K562 (cell line): Measurements from ENCODE around the gene TMC5. TPM values are rescaled to one million over a fixed set of nuclear protein-coding genes. Genes with fewer than 3 reads are reported as not detected.

ENCODE experiments used
- ARHGAP35 ChIP-seq: fragments of 450-650 bp; IDR thresholded peaks from 2 replicates; pipeline ENCODE4 v1.6.1; 2018; ENCODE audit not compliant: partially characterized antibody
- ATF2 ChIP-seq: sonication (generic); formaldehyde crosslinking; IDR thresholded peaks from 2 replicates; pipeline ENCODE4 v1.8.1; 2022; ENCODE audit warnings: missing genetic modification reagents
- BCLAF1 ChIP-seq, 2 experiments: fragments of 450-650 bp in 1 of 2; IDR thresholded peaks; 2 replicates each; pipeline ENCODE4 v1.6.1; 2011 to 2017; ENCODE audit warnings: low read depth in 2 of 2, antibody characterized with exemption in 1 of 2, borderline replicate concordance in 1 of 2, low read length in 1 of 2, mild to moderate bottlenecking in 1 of 2, mixed read lengths in 1 of 2; ENCODE audit not compliant: control insufficient read depth in 1 of 2
- E2F6 ChIP-seq, 2 experiments: IDR thresholded peaks; 2 replicates each; pipeline ENCODE4 v1.6.1; 2011; ENCODE audit warnings: borderline replicate concordance in 1 of 2, control low read depth in 1 of 2, low read depth in 1 of 2, low read length in 1 of 2, mild to moderate bottlenecking in 1 of 2, mixed read lengths in 1 of 2, moderate library complexity in 1 of 2; ENCODE audit not compliant: insufficient read depth in 1 of 2, insufficient read length in 1 of 2, poor library complexity in 1 of 2, severe bottlenecking in 1 of 2; ENCODE audit errors: extremely low read depth in 1 of 2
- EHMT2 ChIP-seq: fragments of 450-650 bp; IDR thresholded peaks from 2 replicates; pipeline ENCODE4 v1.6.1; 2018; ENCODE audit warnings: antibody characterized with exemption
- ELF4 ChIP-seq: fragments of 450-650 bp; formaldehyde crosslinking; IDR thresholded peaks from 2 replicates; pipeline ENCODE4 v1.4.0; 2022; ENCODE audit warnings: missing genetic modification characterization
- PHF20 ChIP-seq: fragments of 450-650 bp; IDR thresholded peaks from 2 replicates; pipeline ENCODE4 v1.6.1; 2018; ENCODE audit not compliant: partially characterized antibody
- YY1 ChIP-seq, 3 experiments: IDR thresholded peaks; 2 replicates each; pipeline ENCODE4 v1.6.1; 2011; ENCODE audit warnings: low read length in 2 of 3, mild to moderate bottlenecking in 2 of 3, moderate library complexity in 2 of 3, borderline replicate concordance in 1 of 3, control low read depth in 1 of 3, low read depth in 1 of 3; ENCODE audit not compliant: insufficient read depth in 3 of 3, insufficient replicate concordance in 2 of 3, control insufficient read depth in 1 of 3, insufficient read length in 1 of 3; ENCODE audit errors: extremely low read depth in 1 of 3
- ZBTB34 ChIP-seq: fragments of 250-450 bp; sonication (Bioruptor Pico); IDR thresholded peaks from 2 replicates; pipeline ENCODE4 v1.8.0; 2021; ENCODE audit warnings: mild to moderate bottlenecking, moderate library complexity
- ZBTB5 ChIP-seq: fragments of 450-650 bp; IDR thresholded peaks from 2 replicates; pipeline ENCODE4 v1.6.1; 2017; ENCODE audit warnings: antibody characterized with exemption
- ZNF121 ChIP-seq: sonication (generic); formaldehyde crosslinking; conservative IDR thresholded peaks from 2 replicates; pipeline ENCODE4 v1.8.0; 2022; ENCODE audit warnings: missing genetic modification reagents
- ZNF239 ChIP-seq: fragments of 250-450 bp; sonication (Bioruptor Pico); IDR thresholded peaks from 2 replicates; pipeline ENCODE4 v1.4.0; 2020; ENCODE audit warnings: mild to moderate bottlenecking
- ZNF561 ChIP-seq: fragments of 450-650 bp; formaldehyde crosslinking; conservative IDR thresholded peaks from 2 replicates; pipeline ENCODE4 v1.4.0; 2020; ENCODE audit warnings: mild to moderate bottlenecking, moderate library complexity
- polyA plus RNA-seq, 8 experiments: library from polyadenylated mRNA; depleted of rRNA in 4 of 8; stranded (reverse) in 5 of 8; unstranded in 3 of 8; fragments of >200 nt; fragmentation: Nextera tagmentation in 2 of 8; fragmentation: Illumina TruSeq in 1 of 8; extraction: Ambion mirVana in 2 of 8; extraction: Trizol in 1 of 8; gene quantifications; 2 replicates each; pipeline versions ENCODE4 v1.2.1 to v1.2.3, GENCODE V29; 2011 to 2014; ENCODE audit warnings: inconsistent platforms in 1 of 8, missing spikeins in 1 of 8
- total RNA-seq, 7 experiments: library from RNA; depleted of rRNA in 6 of 7; stranded (reverse); fragments of >200 nt in 6 of 7; fragmentation: Illumina TruSeq in 2 of 7; extraction: Trizol in 2 of 7; gene quantifications; 2 replicates each; pipeline versions ENCODE4 v1.2.1 to v1.2.3, GENCODE V29; 2011 to 2021; ENCODE audit warnings: low replicate concordance in 1 of 7

TMC5 gene
- total and polyA plus RNA-seq, 9 of the 15 experiments (the other 6 are each of a cell fraction or from before 2014, with no cell fraction given), result 0.83 to 2.6 (median 1.6) TPM

GRCh38 chr16:19488213-19488640, 70.5 kb downstream of the TMC5 start (continued):
- TF ChIP-seq ATF2 (CRISPR knock-in tag), result no peak
- no peak for TF ChIP-seq ARHGAP35
- no peak for TF ChIP-seq BCLAF1 (IDR thresholded peaks at IDR 0.05; ENCODE audit: borderline replicate concordance in 1 of 2, control insufficient read depth in 1 of 2, low read depth in 2 of 2, low read length in 1 of 2)
- no peak for TF ChIP-seq ZNF561 (CRISPR knock-in tag)
- no peak for TF ChIP-seq EHMT2
- no peak for TF ChIP-seq YY1 (IDR thresholded peaks at IDR 0.05; ENCODE audit: borderline replicate concordance in 1 of 3, control insufficient read depth in 1 of 3, extremely low read depth in 1 of 3, insufficient read depth in 3 of 3, insufficient read length in 1 of 3, insufficient replicate concordance in 2 of 3, low read depth in 1 of 3, low read length in 2 of 3)
- no peak for TF ChIP-seq PHF20
- TF ChIP-seq ZBTB5, result no peak
- no peak for TF ChIP-seq ZNF121 (CRISPR knock-in tag)
- no peak for TF ChIP-seq ZNF239 (CRISPR knock-in tag)
- TF ChIP-seq ZBTB34 (CRISPR knock-in tag), result no peak
- no peak for TF ChIP-seq E2F6 (IDR thresholded peaks at IDR 0.05; ENCODE audit: borderline replicate concordance in 1 of 2, extremely low read depth in 1 of 2, insufficient read depth in 1 of 2, insufficient read length in 1 of 2, low read depth in 1 of 2, low read length in 1 of 2, poor library complexity in 1 of 2, severe bottlenecking in 1 of 2)
- no peak for TF ChIP-seq ELF4
